ENCODE measurements around the gene SRPX2.

SRPX2 gene

GRCh38 chrX:100643956-100644860 lies at the start of gene SRPX2:
SRPX2 (plus strand) TSS chrX:100644199; CDS start chrX:100646323, 2,124 bp downstream.
- peak in 1 of 2 donors; percentile 10 for DNase-seq

- no peak for DNase-seq
Measured at GRCh38 chrX:100596601-100597000, 47.4 kb upstream of the SRPX2 start.

- DNase-seq, result no peak
Measured at GRCh38 chrX:100599456-100599855, 44.5 kb upstream of the SRPX2 start.

GRCh38 chrX:100600340-100600739 lies 43.7 kb upstream of the SRPX2 start:
- no peak for DNase-seq

- no peak for DNase-seq
Measured at GRCh38 chrX:100600758-100601157, 43.2 kb upstream of the SRPX2 start.

GRCh38 chrX:100606753-100607152 lies 37.2 kb upstream of the SRPX2 start:
- peak in 1 of 2 donors; percentile 12 for DNase-seq

GRCh38 chrX:100609591-100609990 lies 34.4 kb upstream of the SRPX2 start:
- DNase-seq, result no peak

- no peak for DNase-seq
Measured at GRCh38 chrX:100611951-100612350, 32.0 kb upstream of the SRPX2 start.

GRCh38 chrX:100615005-100615404 lies 29.0 kb upstream of the SRPX2 start:
- no peak for DNase-seq

GRCh38 chrX:100623001-100623400 lies 21.0 kb upstream of the SRPX2 start:
- DNase-seq, result no peak

- DNase-seq, result peak in 1 of 2 donors; percentile 8
Measured at GRCh38 chrX:100625985-100626491, 18.0 kb upstream of the SRPX2 start.

GRCh38 chrX:100635040-100635439 lies 9.0 kb upstream of the SRPX2 start:
- DNase-seq, result no peak

GRCh38 chrX:100635989-100636320 lies 8.0 kb upstream of the SRPX2 start:
- no peak for DNase-seq

GRCh38 chrX:100636321-100636991 lies 7.5 kb upstream of the SRPX2 start, which contains the start of gene TSPAN6:
TSPAN6 (minus strand) TSS chrX:100636806; CDS start chrX:100636694, 112 bp downstream.
- peak in 1 of 2 donors; percentile 0 for DNase-seq

- DNase-seq, result no peak
Measured at GRCh38 chrX:100642290-100642689, 1.7 kb upstream of the SRPX2 start.

- no peak for DNase-seq
Measured at GRCh38 chrX:100643212-100643611, 787 bp upstream of the SRPX2 start.

GRCh38 chrX:100645106-100645505 lies 1.1 kb downstream of the SRPX2 start:
- no peak for DNase-seq

GRCh38 chrX:100647095-100647494 lies 3.1 kb downstream of the SRPX2 start:
- no peak for DNase-seq

- no peak for DNase-seq
Measured at GRCh38 chrX:100647739-100648138, 3.7 kb downstream of the SRPX2 start.

GRCh38 chrX:100648458-100649417 lies 4.7 kb downstream of the SRPX2 start:
- DNase-seq, result no peak

GRCh38 chrX:100649550-100650356 lies 5.8 kb downstream of the SRPX2 start:
- no peak for DNase-seq

GRCh38 chrX:100650841-100651240 lies 6.8 kb downstream of the SRPX2 start:
- DNase-seq, result no peak

All from bone marrow (tissue), 2 donors.